Glutamatergic neuron (in vitro differentiated cells): ENCODE measurements around the gene CNTRL. TPM values are rescaled to one million over a fixed set of nuclear protein-coding genes. Genes with fewer than 3 reads are reported as not detected.

Experiments used
- DNase-seq: peaks from one replicate; pipeline ENCODE4 v3.0.0; 2022
- H3K27ac Mint-ChIP-seq: one replicate; pipeline ENCODE4 v1.8.0; 2020; ENCODE audit warnings: mild to moderate bottlenecking, mixed read lengths, inconsistent platforms; ENCODE audit not compliant: unreplicated experiment
- H3K27me3 Mint-ChIP-seq: one replicate; pipeline ENCODE4 v1.8.0; 2020; ENCODE audit warnings: mild to moderate bottlenecking, moderate library complexity, mixed read lengths, inconsistent platforms; ENCODE audit not compliant: unreplicated experiment
- H3K36me3 Mint-ChIP-seq: one replicate; pipeline ENCODE4 v1.8.0; 2020; ENCODE audit warnings: mild to moderate bottlenecking, mixed read lengths, inconsistent platforms; ENCODE audit not compliant: unreplicated experiment
- H3K4me1 Mint-ChIP-seq: one replicate; pipeline ENCODE4 v1.8.0; 2020; ENCODE audit warnings: mild to moderate bottlenecking, low read depth, mixed read lengths, inconsistent platforms; ENCODE audit not compliant: unreplicated experiment
- H3K4me3 Mint-ChIP-seq: one replicate; pipeline ENCODE4 v1.8.0; 2020; ENCODE audit warnings: mild to moderate bottlenecking, mixed read lengths, inconsistent platforms; ENCODE audit not compliant: unreplicated experiment
- H3K9me3 Mint-ChIP-seq: one replicate; pipeline ENCODE4 v1.8.0; 2020; ENCODE audit warnings: mild to moderate bottlenecking, moderate library complexity, mixed read lengths, inconsistent platforms; ENCODE audit not compliant: unreplicated experiment
- CTCF ChIP-seq: fragments of 200-600 bp; sonication (generic); IDR thresholded peaks from one replicate; pipeline ENCODE4 v1.5.0; 2021; ENCODE audit not compliant: partially characterized antibody, unreplicated experiment
- total RNA-seq: library from RNA; stranded (reverse); fragmentation: NEBNext Ultra II Directional; extraction: Animal tissue kit (Norgen Biotek cat#: 25700); gene quantifications from one replicate; pipeline ENCODE4 v1.2.1, GENCODE V29; 2021; ENCODE audit not compliant: unreplicated experiment

The CNTRL gene
- total RNA-seq, 1 donor from 2014 or later, result 9.5 TPM

GRCh38 chr9:121189006-121189405 is 114.3 kb downstream of the CNTRL start:
- H3K4me1 Mint-ChIP-seq, result peaks cover 2% of the 10 kb centered on the region
- no peak for TF ChIP-seq CTCF
- H3K4me3 Mint-ChIP-seq, result no peak overlapping the region
- DNase-seq, result no peak
- no peaks in the 10 kb centered on the region for H3K36me3 Mint-ChIP-seq
- no peaks in the 10 kb centered on the region for H3K9me3 Mint-ChIP-seq
- no peaks in the 10 kb centered on the region for H3K27me3 Mint-ChIP-seq
- no peak overlapping the region for H3K27ac Mint-ChIP-seq

GRCh38 chr9:121189660-121190059 is 114.9 kb downstream of the CNTRL start:
- Mint-ChIP-seq H3K36me3 (no peaks in the 10 kb centered on the region), H3K27me3 (no peaks in the 10 kb centered on the region), H3K9me3 (no peaks in the 10 kb centered on the region), H3K27ac (no peak overlapping the region), H3K4me1 (peaks cover 2% of the 10 kb centered on the region), H3K4me3 (no peak overlapping the region)
- no peak for TF ChIP-seq CTCF
- no peak for DNase-seq

GRCh38 chr9:121191235-121191634 is 116.5 kb downstream of the CNTRL start:
- H3K4me3 Mint-ChIP-seq, result no peak overlapping the region
- no peak for DNase-seq
- no peaks in the 10 kb centered on the region for H3K36me3 Mint-ChIP-seq
- H3K9me3 Mint-ChIP-seq, result no peaks in the 10 kb centered on the region
- no peak overlapping the region for H3K27ac Mint-ChIP-seq
- peaks cover 5% of the 10 kb centered on the region for H3K4me1 Mint-ChIP-seq
- no peak for TF ChIP-seq CTCF
- H3K27me3 Mint-ChIP-seq, result no peaks in the 10 kb centered on the region

GRCh38 chr9:121192518-121192917 is 117.8 kb downstream of the CNTRL start:
- H3K4me1 Mint-ChIP-seq, result peaks cover 8% of the 10 kb centered on the region
- no peak overlapping the region for H3K27ac Mint-ChIP-seq
- H3K36me3 Mint-ChIP-seq, result no peaks in the 10 kb centered on the region
- TF ChIP-seq CTCF, result no peak
- DNase-seq, result no peak
- H3K27me3 Mint-ChIP-seq, result no peaks in the 10 kb centered on the region
- no peaks in the 10 kb centered on the region for H3K9me3 Mint-ChIP-seq
- no peak overlapping the region for H3K4me3 Mint-ChIP-seq

- Mint-ChIP-seq H3K36me3 (no peaks in the 10 kb centered on the region), H3K4me1 (peaks cover 8% of the 10 kb centered on the region), H3K4me3 (no peak overlapping the region), H3K27ac (no peak overlapping the region), H3K27me3 (no peaks in the 10 kb centered on the region), H3K9me3 (no peaks in the 10 kb centered on the region)
- TF ChIP-seq CTCF, result no peak
- no peak for DNase-seq
Measured at GRCh38 chr9:121192959-121193640, 118.3 kb downstream of the CNTRL start.
